Suprapubic skin (tissue), 4 donors: Measurements from ENCODE around the gene ST3GAL5.

Source experiments
- EP300 ChIP-seq: sonication (generic); formaldehyde crosslinking; IDR thresholded peaks from one replicate; pipeline ENCODE4 v1.6.1; 2017; ENCODE audit warnings: antibody characterized with exemption
- POLR2A ChIP-seq, 2 donors: fragments of 450-650 bp; IDR thresholded peaks; one replicate each; pipeline ENCODE4 v1.6.1; 2017; ENCODE audit warnings: antibody characterized with exemption in 2 of 2, mild to moderate bottlenecking in 2 of 2, moderate library complexity in 2 of 2
- POLR2AphosphoS5 ChIP-seq, 3 donors: sonication (generic); formaldehyde crosslinking; IDR thresholded peaks; one replicate each; pipeline ENCODE4 v1.6.1; 2017; ENCODE audit warnings: antibody characterized with exemption in 3 of 3
- TF ChIP-seq, protein P1 (sequence below), 2 donors: fragments of 200-600 bp in 1 of 2; fragments of 450-650 bp in 1 of 2; sonication (generic) in 1 of 2; IDR thresholded peaks; one replicate each; pipeline ENCODE4 v1.5.1; 2016 to 2019; ENCODE audit warnings: antibody characterized with exemption in 2 of 2, mild to moderate bottlenecking in 1 of 2, moderate library complexity in 1 of 2

DNA sequence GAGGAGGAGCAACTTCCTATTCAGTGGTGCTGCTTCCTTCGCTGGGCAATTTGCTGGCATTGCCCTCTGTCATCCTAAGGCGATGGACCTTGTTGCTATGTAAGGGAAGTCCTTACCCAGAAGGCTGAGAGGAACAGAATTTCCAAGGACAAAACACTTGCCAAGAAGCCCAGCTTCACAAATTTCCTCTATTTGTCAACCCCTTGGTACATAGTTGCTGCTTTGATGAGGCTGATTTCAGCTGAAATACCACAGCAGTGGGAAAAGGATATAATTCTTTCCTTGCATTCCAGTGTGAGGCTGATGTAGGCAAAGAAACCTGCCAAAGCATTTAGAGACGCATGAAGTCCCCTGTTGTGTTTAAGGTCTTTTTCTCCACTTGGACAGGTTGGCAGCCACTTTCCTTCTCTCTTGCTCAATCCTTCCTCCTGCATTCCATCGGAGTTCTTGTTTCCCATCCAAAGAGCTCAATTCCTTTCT, 16.4 kb upstream of the ST3GAL5 start:
- TF ChIP-seq POLR2AphosphoS5 (IDR thresholded peaks at IDR 0.05) (peak in 2 of 3 donors; percentile 13 to 74), POLR2A (IDR thresholded peaks at IDR 0.05) (no peak), EP300 (no peak)
- TF ChIP-seq, protein P1, sequence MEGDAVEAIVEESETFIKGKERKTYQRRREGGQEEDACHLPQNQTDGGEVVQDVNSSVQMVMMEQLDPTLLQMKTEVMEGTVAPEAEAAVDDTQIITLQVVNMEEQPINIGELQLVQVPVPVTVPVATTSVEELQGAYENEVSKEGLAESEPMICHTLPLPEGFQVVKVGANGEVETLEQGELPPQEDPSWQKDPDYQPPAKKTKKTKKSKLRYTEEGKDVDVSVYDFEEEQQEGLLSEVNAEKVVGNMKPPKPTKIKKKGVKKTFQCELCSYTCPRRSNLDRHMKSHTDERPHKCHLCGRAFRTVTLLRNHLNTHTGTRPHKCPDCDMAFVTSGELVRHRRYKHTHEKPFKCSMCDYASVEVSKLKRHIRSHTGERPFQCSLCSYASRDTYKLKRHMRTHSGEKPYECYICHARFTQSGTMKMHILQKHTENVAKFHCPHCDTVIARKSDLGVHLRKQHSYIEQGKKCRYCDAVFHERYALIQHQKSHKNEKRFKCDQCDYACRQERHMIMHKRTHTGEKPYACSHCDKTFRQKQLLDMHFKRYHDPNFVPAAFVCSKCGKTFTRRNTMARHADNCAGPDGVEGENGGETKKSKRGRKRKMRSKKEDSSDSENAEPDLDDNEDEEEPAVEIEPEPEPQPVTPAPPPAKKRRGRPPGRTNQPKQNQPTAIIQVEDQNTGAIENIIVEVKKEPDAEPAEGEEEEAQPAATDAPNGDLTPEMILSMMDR (IDR thresholded peaks at IDR 0.05), result no peak
